Erythroblast (primary cell): ENCODE data around the gene GM2A.

Experiments used
- GATA1 ChIP-seq: IDR thresholded peaks from 2 replicates; pipeline ENCODE4 v1.6.1; 2011; ENCODE audit warnings: low read depth, mild to moderate bottlenecking, control low read depth, low read length, moderate library complexity
- POLR2A ChIP-seq: IDR thresholded peaks from 2 replicates; pipeline ENCODE4 v1.6.1; 2011; ENCODE audit warnings: mild to moderate bottlenecking, low read length

GRCh38 chr5:151225475-151225874, 27.5 kb upstream of the GM2A start:
- no peak for TF ChIP-seq POLR2A
- TF ChIP-seq GATA1 = no peak
